GM12873 (cell line): ENCODE data around the gene MCIDAS.

Experiments used
- TF ChIP-seq, protein P1 (sequence below): IDR thresholded peaks from 2 replicates; pipeline ENCODE4 v1.5.1; 2012; ENCODE audit warnings: low read depth, mild to moderate bottlenecking, moderate library complexity, low read length, control low read depth; ENCODE audit not compliant: insufficient read depth; ENCODE audit errors: missing control alignments

MCIDAS gene

DNA sequence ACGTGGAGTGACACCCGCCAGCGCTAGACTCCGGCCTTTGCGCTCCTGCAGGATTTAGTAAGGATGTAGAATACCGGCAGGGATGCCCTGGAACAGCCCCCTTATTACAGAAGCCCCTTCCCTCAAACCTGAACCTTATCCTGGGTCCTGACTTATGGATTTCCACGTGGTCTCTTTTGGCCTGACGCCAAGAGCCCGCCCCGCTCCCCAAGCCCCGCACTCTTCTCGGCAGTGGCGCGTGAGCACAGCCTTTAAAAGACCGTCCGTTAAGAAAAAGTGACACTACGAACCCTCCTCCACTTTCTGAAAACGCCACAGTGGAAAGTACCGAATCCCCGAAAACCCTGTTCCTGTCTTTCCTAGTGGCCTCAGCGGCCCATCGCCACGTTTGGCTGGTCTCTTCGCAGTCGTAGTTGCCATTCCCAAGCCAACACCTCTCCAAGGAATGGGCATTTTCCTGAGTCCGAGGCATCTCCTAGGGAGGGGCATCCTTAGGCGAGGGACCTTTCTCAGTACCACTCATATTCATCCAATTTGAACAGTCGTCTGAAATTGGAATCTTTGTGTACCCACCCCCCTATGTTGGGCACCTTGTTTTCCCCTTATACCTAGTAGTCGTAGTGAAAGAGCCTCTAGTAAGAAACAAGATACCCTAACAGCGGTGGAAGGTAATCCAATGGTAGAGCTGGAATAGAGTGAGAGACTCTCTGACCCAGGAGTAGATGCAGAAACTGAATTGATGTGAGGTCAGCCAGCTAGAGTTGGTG, 732 bp upstream of the MCIDAS start:
- TF ChIP-seq, protein P1, sequence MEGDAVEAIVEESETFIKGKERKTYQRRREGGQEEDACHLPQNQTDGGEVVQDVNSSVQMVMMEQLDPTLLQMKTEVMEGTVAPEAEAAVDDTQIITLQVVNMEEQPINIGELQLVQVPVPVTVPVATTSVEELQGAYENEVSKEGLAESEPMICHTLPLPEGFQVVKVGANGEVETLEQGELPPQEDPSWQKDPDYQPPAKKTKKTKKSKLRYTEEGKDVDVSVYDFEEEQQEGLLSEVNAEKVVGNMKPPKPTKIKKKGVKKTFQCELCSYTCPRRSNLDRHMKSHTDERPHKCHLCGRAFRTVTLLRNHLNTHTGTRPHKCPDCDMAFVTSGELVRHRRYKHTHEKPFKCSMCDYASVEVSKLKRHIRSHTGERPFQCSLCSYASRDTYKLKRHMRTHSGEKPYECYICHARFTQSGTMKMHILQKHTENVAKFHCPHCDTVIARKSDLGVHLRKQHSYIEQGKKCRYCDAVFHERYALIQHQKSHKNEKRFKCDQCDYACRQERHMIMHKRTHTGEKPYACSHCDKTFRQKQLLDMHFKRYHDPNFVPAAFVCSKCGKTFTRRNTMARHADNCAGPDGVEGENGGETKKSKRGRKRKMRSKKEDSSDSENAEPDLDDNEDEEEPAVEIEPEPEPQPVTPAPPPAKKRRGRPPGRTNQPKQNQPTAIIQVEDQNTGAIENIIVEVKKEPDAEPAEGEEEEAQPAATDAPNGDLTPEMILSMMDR, result no peak

DNA sequence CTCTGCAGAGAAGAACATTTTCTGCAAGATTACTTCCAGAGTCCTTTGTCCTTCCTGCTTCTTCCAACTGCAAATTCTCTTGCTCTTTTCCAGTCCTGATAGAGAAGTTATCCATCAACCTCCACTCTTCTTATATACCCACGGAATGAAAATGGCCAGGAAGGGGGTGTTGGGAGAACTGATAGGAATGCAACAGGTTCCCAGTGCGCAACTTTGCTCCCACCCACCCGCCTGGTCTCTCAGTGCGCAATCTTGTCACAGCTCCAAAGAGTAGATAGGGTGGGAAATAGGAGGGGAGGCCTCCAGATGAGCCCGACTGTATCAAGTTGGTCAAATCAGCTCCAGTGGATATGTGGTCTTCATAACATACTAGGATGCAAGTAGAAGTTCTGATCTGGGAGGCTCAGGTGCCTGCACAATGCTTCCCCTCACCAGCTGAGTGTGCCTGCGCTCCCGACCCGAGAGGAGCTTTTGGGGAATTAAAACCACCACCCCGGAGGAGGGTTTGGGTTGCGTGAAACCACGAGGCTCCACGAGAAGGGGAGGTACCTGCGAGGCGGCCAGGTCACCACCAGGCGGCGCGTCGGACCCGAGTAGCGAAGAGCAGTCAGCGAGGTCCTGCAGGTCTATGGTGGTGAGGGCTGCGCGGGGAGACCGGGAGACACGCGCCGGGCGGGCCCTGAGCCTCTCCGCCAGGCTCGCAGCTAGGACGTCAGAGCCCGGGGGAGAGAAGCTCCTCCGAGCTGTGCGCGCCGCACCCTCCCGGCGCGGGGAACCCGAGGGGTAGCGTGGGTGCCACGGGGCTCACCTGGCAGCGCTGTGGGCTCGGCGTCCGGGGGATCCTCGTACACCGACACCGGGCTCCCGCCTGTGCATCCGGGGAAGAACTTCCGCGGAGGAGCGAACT, 835 bp downstream of the MCIDAS start:
- TF ChIP-seq, protein P1, result peak; percentile 82

DNA sequence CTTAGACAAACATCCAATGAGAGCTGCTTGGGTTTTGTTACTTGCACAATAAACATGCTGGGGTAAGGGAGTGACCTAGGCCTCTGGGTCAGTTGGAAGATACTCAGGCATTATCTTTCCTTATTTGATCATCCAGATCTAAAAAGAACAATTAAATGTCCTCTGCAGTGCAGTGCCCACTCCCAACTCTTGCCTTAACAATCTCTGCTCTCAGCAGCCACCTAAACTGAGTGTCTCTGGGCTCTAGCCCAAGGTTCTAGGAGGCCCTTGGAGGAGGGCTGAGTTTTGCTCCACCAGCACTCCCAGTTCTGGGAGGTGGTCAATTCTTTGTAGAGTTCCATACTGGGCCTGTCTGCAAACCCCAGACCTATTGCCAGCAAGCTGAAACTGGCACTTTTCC, 1.8 kb downstream of the MCIDAS start:
- TF ChIP-seq, protein P1, result no peak

DNA sequence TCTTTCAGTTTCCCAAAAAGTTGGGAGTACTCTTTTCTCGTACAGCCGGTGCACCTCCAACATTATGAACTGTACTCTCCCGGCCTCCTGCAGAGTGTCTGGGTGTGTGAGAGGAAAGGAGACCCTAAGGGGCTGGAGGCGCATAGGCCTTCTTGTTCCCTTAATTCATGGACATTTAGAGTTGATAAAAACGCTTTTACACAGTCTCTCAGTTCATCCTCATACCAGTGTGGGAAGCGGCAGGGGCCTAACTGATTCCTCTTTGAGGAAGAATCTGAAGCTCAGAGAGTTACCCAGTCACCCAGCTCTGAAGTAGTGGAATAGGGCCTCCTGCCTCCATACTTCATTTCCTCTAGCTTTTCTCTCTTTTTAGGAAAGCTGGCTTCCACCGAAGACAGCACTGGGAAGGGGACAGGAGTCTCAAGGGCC, 3.3 kb downstream of the MCIDAS start:
- TF ChIP-seq, protein P1, result no peak

DNA sequence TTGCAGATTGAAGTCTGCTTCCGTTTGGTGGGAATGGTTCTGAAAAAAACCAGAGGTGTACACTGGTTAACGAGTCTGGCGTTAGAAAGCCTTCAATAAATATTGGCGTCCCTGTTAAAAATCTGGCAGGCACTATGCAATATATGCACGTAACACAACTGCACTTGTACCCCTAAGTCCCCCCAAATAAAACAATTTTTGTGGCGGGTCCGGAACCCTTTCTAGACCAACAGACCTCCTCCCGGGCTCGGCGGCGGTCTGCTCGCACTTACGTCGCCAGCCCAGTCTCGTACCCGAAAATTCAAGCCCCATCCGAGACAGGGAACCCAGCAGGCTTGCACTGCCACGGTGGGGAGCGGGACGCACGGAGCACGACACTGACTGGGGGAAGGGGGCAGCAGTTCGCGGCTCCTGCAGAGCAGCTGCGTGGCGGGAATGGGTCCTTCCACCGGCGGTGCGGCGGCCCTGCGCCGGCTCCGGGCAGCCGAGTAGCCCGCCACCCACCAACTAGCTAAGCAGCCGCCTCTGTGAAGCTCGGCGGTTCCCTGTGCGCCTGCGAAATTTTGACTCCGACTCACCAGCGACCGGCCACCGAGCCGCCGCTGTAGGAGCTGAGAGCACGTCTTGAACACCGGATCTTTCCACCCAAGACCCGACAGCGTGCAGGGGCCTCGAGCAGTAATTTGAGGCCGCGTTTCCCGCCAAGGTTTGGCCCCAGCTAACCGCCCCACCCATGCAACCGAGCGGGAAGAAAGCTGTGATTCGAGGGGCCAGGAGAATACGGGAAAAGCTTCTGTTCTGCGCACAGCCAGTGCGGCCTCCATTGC, 3.9 kb downstream of the MCIDAS start:
- TF ChIP-seq, protein P1, result no peak

DNA sequence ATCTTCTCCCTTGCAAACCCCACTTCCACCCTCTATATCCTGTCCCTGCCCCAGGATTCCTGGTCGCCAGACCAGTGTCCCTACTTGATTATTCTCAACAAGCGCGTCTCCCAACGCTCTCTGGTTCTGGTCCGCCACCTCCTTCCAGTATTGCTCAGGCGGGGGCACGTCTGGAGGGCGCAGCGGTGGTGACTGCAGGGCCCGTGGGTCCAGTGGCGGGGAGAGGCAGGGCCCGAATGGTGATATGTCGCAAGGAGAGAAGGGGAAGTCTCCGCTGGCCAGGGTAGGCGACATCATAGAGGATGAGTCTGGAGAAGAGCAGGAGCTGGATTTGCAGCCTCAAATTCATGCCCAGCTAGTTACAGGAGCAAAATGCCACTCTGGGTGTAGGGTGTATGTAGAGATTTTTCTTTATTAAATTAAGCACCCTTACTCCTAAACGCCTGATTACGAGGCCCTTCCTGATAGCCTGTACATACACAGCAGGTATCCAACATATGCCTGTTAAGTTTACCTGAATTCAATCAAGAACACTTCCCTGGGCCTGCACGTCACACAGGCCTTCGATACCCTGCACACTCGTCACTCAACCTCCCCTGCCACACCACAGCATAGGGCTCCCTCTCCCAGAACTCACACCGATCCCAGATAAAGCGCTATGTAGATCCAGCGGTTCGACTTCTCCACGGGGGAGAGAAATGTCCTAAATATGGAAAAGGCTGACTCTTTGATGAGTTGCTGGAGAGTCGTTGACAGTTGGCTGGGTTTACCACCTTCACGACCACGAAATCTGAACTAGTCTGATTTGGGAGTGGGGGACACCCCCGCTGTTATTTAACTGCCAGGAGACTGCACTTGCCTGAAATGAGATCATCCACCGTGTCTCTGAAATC, 4.8 kb downstream of the MCIDAS start:
- TF ChIP-seq, protein P1, result no peak
